CD1c-positive myeloid dendritic cell (primary cell): ENCODE data around the gene RFLNA.

Source experiments
- DNase-seq: peaks from one replicate; pipeline ENCODE4 v3.0.0-alpha.2; 2016; ENCODE audit errors: extremely low spot score

Gene RFLNA

DNA sequence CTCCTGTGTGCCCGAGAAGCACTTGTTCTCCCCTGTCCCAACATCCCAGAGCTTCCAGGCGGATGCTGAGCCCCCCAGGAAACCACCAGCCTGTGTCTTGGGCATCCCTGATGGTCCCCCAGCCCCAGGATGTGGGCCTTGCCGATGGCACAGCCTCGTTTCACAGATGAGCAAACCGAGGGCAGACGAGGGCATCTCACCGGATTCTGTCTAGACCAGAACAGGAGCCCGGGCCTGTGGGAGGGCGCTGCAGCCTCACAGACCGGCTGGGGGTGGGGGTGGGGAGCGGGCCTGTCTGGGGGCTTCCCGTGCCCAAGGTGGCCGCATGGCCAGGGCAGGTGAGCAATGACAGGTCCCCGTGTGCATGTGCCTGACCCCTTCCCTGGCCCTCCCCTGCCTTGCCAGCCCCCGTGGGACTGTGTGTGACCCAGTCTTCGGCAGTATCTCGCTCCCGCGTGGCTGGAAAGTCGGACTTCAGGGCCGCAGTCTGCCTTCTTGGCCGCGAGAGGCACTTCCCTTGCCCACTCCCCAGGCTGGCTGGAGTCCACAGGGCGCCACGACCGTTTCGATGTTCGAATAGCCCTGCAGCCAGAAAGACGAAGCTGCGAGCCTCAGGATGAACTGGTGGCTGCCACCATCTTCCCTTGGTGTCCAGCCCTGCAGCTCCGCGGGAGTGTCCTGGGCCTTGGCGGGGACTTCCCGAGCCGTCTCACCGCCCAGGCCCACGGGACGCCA, 8.9 kb downstream of the RFLNA start:
- DNase-seq, result no peak

GRCh38 chr12:124304314-124304790, 9.5 kb downstream of the RFLNA start:
- DNase-seq, result no peak

GRCh38 chr12:124305136-124305535, 10.2 kb downstream of the RFLNA start:
- DNase-seq, result no peak

GRCh38 chr12:124305776-124306685, 11.1 kb downstream of the RFLNA start:
- no peak for DNase-seq

DNA sequence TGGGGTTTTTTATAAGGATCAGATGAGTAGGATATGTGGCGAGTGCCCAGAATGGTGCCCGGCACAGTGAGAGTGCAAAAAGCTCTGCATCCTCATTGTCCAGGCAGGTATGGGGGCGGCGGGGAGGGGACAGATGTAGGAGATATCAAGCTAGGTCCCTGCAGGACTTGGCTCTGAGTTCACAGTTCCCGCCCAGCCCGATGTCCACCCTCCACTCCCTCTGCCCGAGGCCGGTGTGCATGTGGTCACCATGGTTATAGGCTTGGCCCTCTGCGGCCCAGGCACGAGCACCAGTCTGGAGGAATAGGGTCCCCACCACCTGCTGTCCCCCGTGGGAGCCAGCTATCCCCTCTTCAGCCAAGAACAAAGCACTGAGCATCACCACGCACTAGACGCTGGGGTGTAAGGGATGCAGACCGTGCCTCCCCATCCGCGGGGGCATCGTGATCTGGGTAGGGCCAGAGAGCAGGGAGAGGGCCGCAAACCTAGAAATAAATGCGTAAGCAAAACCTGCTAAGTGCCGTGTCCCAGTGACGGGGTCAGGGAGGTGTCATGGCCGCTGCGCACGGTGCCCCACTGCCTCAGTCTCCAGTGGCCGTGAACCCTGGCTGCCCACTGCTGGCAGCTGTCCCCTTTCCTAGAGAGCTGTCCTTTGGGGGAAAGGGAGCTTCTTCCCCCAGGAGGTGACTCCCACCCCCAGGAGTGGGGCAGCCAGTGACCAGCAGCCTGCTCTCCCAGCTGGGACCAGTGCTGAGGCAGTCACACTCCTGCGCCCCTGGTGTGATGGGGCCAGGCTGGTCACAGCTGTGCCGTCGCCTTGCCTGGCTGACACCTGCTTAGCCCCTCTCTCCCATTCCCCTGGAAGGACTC, 12.0 kb downstream of the RFLNA start:
- DNase-seq, result no peak

- DNase-seq, result no peak
Observed at GRCh38 chr12:124307556-124307825, 12.6 kb downstream of the RFLNA start.

- no peak for DNase-seq
Observed at GRCh38 chr12:124308741-124309140, 13.8 kb downstream of the RFLNA start.

DNA sequence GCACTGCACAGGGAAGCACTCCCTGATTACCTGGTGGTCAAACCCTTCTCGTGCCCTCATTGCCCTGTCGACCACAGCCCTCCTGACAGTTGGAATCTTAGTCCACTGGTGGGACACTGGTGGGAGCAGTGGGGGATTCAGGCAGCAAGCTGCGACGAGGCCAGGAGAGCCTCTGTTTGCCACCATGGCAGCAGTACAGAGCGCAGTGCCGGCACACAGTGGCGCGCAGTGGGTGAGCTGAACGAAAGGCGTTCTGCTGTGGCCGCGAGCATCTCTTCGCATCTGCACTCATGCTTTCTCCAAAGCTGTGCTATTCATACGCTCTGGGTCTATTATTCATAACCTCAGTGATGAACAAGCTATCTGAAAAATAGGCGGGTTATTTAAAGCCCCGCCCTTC, 14.3 kb downstream of the RFLNA start:
- no peak for DNase-seq

- no peak for DNase-seq
Observed at GRCh38 chr12:124309744-124310143, 14.9 kb downstream of the RFLNA start.

DNA sequence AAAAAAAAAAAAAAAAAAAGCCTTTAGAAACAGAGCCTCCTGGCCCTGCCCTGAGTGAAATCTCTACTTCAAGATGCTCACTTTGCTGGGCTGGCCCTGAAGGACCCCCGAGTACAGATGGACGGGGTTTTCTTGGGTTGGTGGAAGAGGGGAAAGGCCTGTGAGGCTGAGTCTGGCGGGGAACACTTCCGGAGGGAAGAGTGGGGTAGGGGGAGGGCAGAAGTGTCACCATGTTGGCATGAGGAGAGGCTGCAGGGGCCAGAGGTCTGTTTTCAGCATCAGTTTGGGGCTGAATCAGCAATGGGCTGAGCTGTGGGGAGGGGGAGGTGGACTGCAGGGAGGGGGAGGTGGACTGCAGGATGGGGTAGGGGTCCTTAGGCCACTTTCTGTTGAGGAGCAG, 15.3 kb downstream of the RFLNA start:
- no peak for DNase-seq

- no peak for DNase-seq
Observed at GRCh38 chr12:124310785-124311184, 15.9 kb downstream of the RFLNA start.

- DNase-seq, result no peak
Observed at GRCh38 chr12:124311292-124312109, 16.6 kb downstream of the RFLNA start.

DNA sequence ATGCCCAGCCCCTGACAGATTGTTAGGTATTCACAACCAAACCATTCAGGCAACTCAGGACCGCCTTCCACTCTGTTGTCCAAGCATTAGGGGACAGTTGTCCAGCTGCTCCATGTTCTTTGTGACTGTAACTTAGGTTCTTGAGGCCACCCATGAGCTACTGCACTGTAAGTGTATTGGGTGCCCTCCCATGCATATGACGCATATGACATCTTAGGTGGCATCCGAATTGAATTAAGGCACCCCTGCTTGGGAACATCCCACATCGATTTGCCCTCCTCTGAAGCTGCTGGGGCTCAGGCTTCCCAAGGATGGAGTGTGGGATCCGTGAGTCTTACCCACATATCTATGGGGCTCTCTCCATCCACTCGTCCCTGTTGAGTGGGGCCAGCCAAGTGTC, 17.7 kb downstream of the RFLNA start:
- DNase-seq, result no peak

DNA sequence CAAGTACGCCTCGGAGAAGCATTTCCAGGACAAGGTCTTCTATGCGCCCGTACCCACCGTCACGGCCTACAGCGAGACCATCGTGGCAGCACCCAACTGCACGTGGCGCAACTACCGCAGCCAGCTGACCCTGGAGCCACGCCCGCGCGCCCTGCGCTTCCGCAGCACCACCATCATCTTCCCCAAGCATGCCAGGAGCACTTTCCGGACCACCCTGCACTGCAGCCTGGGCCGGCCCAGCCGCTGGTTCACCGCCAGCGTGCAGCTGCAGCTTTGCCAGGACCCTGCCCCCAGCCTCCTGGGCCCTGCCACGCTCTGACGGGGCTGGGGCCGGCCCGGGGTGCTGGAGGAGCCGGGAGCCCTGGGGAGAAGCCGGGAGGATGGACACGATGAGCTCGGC, 19.3 kb downstream of the RFLNA start:
- no peak for DNase-seq

- DNase-seq, result no peak
Observed at GRCh38 chr12:124314766-124315165, 19.9 kb downstream of the RFLNA start.

GRCh38 chr12:124315372-124316044, 20.6 kb downstream of the RFLNA start:
- no peak for DNase-seq

GRCh38 chr12:124316257-124316900, 21.5 kb downstream of the RFLNA start:
- no peak for DNase-seq

DNA sequence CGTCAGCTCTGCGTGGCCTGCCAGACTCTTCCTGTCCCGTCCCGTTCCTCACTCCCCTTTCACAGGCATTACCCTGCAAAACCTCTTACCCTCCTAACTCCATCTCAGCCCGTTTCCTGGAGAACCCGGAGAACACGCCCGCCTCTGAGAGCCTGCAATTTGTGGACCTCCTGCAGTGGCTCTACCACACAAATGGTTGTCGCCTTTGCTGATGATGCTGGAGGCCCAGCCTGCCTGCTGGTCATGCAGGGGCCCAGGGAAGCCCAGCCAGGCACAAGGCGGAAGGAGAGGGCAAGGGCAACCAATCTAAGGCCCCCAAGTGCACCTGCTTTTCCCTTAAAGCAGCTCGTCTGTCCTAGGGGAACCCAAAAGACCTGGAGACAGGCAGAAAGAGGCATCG, 22.5 kb downstream of the RFLNA start:
- DNase-seq, result no peak

GRCh38 chr12:124318278-124319020, 23.6 kb downstream of the RFLNA start:
- DNase-seq, result no peak
